Liver (tissue), 3 donors: Measurements from ENCODE around the gene IL18RAP.

ENCODE experiments used
- HNF4G ChIP-seq: IDR thresholded peaks from 2 replicates; pipeline ENCODE4 v1.6.1; 2016; ENCODE audit warnings: antibody characterized with exemption
- SP1 ChIP-seq: IDR thresholded peaks from 2 replicates; pipeline ENCODE4 v1.6.1; 2018; ENCODE audit warnings: antibody characterized with exemption, mild to moderate bottlenecking
- YY1 ChIP-seq: IDR thresholded peaks from 2 replicates; pipeline ENCODE4 v1.6.1; 2016; ENCODE audit warnings: antibody characterized with exemption, mild to moderate bottlenecking
- TF ChIP-seq, protein P1 (sequence below): fragments of 150-350 bp; IDR thresholded peaks from 2 replicates; pipeline ENCODE4 v1.5.1; 2017; ENCODE audit warnings: improper control_type of control experiment, low read depth, low read length; ENCODE audit not compliant: missing input control
- TF ChIP-seq, protein P2 (sequence below): IDR thresholded peaks from 2 replicates; pipeline ENCODE4 v1.6.1; 2016; ENCODE audit warnings: antibody characterized with exemption
- donor health status: healthy.
- donor health status: healthy.

DNA sequence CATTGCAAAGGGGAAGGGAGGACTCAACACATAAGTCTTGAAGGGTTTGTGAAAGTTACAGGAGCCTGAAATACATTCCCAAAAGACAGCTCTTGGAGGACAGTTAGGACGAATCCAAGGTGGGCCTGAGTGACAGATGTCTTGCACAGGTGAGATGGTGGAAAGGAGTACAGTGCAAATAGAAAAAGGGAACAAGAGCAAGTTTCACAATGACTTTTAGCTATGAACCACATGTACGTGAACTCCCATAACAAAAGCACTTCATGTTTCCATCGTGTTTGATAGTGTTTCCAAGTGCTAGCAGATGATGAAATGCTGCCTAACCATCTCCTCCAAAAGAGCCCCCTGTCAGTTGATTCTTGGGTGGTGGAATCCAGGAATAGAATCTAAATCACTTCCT lies 1.8 kb downstream of the IL18RAP start:
- TF ChIP-seq, protein P1, sequence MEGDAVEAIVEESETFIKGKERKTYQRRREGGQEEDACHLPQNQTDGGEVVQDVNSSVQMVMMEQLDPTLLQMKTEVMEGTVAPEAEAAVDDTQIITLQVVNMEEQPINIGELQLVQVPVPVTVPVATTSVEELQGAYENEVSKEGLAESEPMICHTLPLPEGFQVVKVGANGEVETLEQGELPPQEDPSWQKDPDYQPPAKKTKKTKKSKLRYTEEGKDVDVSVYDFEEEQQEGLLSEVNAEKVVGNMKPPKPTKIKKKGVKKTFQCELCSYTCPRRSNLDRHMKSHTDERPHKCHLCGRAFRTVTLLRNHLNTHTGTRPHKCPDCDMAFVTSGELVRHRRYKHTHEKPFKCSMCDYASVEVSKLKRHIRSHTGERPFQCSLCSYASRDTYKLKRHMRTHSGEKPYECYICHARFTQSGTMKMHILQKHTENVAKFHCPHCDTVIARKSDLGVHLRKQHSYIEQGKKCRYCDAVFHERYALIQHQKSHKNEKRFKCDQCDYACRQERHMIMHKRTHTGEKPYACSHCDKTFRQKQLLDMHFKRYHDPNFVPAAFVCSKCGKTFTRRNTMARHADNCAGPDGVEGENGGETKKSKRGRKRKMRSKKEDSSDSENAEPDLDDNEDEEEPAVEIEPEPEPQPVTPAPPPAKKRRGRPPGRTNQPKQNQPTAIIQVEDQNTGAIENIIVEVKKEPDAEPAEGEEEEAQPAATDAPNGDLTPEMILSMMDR = no peak
- TF ChIP-seq, protein P2, sequence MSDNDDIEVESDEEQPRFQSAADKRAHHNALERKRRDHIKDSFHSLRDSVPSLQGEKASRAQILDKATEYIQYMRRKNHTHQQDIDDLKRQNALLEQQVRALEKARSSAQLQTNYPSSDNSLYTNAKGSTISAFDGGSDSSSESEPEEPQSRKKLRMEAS = no peak
- TF ChIP-seq YY1 = no peak
- no peak for TF ChIP-seq SP1
- TF ChIP-seq HNF4G = no peak
